ENCODE measurements around the gene SEPTIN10.
"Not testable (repeated sequence)": the region's sequence is repeated elsewhere in the genome, so short reads cannot be mapped to it uniquely, and the experiment has no call there.

The SEPTIN10 gene

GRCh38 chr2:109633284-109633961, 19.7 kb upstream of the SEPTIN10 start:
- no peak for DNase-seq

GRCh38 chr2:109632158-109632789, 18.5 kb upstream of the SEPTIN10 start:
- DNase-seq = no peak

DNA sequence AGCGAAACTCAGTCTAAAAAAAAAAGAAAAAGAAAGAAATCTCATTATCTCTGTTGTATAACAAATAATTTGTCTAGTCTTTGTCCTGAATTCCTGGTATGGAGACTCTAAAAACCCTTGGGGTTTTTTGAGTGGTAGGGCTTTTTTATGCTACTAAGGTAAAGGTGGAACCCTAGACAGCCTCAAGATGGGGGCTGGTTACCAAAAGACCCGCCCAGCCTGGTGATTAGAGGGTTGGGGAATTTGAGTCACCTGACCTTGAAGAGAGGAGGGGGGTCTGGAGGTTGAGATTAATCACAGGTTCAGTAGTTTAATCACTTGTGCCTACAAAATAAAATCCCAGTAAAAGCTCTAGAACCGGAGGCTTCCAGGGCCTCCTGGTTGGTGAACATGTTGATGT, 18.0 kb upstream of the SEPTIN10 start:
- DNase-seq = no peak

DNA sequence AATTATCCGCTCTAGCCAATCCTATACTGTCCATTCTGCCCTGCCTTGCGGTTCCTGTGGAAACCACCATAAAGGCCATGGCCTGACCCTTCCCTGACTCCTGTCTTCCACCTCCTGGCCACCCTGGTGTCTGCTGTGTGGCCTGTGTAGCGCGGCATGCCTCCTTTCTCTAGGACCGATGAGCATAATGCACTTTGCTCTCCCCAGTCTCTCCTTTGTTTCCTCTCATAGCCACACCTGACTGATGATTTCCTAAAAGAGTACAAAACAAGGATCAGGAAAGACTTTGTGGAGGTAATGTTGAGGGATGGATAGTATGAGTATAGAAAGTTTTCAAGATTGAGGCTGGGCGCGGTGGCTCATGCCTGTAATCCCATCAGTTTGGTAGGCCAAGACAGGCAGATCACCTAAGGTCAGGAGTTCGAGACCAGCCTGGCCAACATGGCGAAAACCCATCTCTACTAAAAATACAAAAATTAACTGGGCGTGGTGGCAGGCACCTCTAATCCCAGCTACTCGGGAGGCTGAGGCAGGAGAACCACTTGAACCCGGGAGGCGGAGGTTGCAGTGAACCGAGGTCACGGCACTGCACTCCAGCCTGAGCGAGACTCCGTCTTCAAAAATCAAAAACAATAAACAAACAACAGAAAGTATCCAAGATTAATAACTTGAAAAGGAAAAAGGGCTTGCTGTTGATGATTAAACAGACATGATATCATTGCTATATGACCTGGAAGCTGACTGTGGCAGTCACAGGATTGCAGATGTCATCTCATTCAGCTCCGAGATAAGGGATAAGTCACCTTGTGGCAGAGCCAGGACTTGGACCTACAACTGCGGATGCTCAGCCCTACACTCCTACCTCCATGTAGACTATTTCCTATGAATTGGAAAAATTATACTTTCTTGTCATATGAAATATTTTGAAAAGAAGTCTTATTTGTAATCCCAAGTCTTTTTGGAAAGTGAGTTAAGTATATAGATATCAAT, 17.0 kb upstream of the SEPTIN10 start:
- no peak for DNase-seq

GRCh38 chr2:109629867-109630266, 16.1 kb upstream of the SEPTIN10 start:
- no peak for DNase-seq

DNA sequence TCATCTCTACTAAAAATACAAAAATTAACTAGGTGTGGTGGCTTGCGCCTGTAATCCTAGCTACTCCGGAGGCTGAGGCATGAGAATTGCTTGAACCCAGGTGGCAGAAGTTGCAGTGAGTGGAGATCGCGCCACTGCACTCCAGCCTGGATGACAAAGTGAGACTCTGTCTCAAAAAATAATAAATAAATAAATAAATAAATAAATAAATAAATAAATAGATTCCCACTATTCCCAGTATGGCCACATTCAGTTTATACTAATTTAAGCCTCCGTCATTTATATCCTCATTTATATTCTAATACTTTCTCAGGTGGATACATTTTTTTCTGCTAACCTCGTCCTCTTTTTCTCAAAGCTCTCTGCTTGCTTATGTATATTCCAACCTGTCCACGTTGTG, 14.6 kb upstream of the SEPTIN10 start:
- not testable (repeated sequence) for DNase-seq

DNA sequence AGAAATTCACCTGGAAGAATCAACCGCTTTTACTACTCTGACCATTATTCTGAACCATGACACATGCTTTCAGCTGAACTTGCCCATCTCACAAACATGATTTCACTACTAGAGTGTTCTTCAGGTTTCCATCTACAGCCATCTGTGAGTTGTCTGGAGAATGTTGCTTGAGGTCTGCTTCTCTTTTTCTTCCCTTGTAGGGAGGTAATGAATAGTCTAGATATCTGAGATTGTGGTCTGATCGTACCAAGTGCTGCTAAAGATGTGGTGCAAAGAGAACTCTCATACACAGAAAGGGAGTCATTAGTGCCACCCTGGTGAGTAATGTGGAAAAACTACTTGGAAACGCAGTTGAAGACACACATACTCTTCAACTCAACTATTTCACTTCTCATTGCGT, 10.6 kb upstream of the SEPTIN10 start:
- DNase-seq = no peak

- DNase-seq = no peak
Observed at GRCh38 chr2:109623923-109624322, 10.2 kb upstream of the SEPTIN10 start.

GRCh38 chr2:109623297-109623696, 9.5 kb upstream of the SEPTIN10 start:
- DNase-seq = no peak

- no peak for DNase-seq
Observed at GRCh38 chr2:109619032-109619615, 5.4 kb upstream of the SEPTIN10 start.

GRCh38 chr2:109616184-109616583, 2.4 kb upstream of the SEPTIN10 start:
- DNase-seq = no peak

- no peak for DNase-seq
Observed at GRCh38 chr2:109615637-109616144, 1.9 kb upstream of the SEPTIN10 start.

DNA sequence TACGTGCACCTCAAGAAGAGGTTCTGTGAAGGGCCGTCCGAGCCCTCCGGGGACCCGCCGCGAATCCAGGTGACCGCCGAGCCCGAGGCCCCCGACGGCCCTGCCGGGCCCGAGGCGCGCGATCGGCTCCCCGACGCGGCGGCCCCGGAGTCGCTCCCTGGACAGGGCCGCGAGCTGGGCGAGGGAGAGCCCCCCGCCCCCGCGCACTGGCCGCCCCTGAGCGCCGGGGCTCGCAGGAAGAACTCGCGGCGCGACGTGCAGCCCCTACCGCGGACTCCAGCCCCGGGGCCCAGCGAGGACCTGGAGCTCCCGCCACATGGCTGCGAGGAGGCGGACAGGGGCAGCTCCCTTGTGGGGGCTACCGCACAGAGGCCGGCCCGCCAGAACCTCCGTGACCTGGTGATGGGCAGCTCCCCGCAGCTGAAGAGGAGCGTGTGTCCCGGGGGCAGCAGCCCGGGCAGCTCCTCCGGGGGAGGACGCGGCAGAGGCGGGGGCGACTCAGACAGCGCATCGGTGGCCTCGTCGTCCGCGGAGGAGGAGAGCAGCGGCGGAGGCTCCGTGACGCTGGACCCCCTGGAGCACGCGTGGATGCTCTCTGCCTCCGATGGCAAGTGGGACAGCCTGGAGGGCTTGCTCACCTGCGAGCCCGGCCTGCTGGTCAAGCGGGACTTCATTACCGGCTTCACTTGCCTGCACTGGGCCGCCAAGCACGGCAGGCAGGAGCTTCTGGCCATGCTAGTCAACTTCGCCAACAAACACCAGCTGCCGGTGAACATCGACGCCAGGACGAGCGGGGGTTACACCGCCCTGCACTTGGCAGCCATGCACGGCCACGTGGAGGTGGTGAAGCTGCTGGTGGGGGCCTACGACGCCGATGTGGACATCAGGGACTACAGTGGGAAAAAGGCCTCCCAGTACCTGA, 1.2 kb upstream of the SEPTIN10 start:
- no peak for DNase-seq

DNA sequence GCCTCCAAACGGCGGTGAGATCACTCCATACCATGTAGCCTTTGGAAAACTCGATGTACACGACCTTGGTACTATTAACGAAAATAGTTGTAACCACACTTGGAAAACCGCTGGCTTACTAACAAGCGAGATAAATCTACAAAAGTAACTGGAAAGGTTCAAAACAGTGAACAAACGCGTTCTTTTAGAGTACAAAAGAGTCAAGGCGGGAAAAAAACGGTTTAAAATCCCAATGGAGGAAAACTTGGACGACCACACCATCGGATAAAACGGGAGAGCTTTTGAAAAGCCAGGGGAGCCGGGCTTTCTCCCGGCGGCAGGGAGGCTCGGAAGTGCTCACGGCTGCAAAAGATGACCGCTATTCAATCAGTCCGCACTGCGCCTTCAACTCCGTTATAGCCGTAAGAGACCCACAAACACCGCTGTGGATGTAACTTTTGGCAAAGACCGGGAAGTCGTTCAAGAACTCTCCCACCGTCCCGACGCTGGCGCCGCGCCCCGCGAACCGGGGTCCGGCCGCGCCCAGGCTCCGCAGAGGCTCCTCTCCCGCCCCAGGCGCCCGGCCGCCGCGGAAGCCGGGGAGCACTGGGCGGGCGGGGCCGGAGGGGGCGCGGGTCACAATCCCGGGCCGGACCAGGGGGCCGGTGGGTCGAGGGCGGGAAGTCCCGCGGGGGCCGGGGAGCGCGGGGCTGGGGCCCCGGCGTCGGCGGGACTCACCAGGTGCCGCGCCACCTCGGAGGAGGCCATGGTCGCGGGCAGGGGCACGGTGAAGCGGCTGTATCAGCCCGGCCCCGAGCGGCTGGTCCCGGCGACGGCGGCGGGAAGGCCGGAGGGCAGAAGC, 465 bp downstream of the SEPTIN10 start:
- peak in 1 of 2 donors; percentile 5 for DNase-seq

- no peak for DNase-seq
Observed at GRCh38 chr2:109611467-109612095, 2.2 kb downstream of the SEPTIN10 start.

DNA sequence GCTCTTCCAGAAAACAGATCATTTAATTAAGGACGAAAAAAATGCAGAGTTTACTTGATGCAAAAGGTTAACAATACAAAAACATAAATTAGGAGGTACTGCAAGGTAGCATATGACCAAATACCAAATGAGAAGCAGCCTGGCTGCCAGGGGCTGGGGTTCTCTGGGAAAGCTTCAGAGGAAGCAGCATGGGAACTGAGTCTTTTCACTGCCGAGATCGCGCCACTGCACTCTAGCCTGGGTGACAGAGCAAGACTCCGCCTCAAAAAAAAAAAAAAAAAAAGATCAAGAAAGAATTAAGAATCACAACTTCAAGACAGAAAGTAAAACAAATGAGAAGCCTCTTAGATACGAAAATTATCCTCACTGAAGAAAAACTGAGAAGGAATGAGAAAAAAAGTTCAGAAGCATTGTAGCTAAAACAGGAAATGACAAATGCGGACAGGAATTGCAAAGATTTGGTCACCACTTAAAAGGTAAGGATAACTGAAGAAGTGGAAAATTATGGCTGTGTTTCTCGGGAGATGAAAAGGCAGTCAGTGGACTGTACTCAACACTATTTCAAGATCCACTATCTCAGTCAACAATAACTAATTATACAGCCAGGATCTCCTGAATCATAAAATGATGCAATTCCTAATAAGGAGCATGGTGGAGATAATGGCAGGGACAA, 4.3 kb downstream of the SEPTIN10 start:
- no peak for DNase-seq

DNA sequence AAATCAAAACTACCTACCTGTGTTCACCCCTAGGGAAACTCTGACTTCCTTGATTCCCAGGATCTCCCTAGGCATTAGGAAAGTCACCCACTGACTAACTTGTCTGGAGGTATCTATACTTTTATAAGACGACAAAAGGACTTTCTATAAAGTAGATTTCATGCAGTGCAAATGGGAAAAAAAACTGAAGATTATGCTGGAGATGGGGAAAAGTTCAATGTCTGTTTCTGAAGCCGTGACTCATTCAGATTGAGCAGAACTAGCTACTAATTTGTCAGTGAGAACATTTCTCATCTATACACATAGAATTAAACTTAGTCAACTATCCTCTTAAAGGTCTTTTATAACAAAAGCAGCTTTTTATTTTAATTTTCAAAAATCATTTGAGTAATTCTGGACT, 6.0 kb downstream of the SEPTIN10 start:
- no peak for DNase-seq

DNA sequence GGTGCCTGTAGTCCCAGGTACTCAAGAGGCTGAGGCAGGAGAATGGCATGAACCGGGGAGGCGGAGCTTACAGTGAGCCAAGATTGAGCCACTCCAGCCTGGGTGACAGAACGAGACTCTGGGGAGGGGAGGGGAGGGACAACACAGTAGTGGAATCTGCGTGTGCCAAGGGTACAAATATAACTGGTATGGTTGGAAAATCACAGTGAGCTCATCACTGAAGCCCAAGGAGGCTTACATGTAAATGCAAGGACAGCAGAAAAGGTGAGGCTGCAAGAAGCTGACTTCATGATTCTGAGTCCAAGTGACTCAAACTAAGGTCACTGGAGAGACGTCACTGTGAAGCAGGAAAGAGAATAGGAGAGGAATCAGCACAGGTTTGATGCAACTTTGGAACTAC, 9.2 kb downstream of the SEPTIN10 start:
- no peak for DNase-seq

- DNase-seq = no peak
Observed at GRCh38 chr2:109602617-109603188, 11.1 kb downstream of the SEPTIN10 start.
